GM23248 (cell line): Measurements from ENCODE around the gene TFAP2B. TPM values are rescaled to one million over a fixed set of nuclear protein-coding genes. Genes with fewer than 3 reads are reported as not detected.

Experiments used
- DNase-seq: peaks from one replicate; pipeline ENCODE4 v3.0.0-alpha.2; 2015
- H2AFZ ChIP-seq: fragments of 200-600 bp; sonication (generic); 2 replicates; pipeline ENCODE4 v1.6.1; 2016; ENCODE audit warnings: antibody characterized with exemption
- H3F3A ChIP-seq: fragments of 200-600 bp; sonication (generic); 2 replicates; pipeline ENCODE4 v1.6.1; 2016; ENCODE audit warnings: mild to moderate bottlenecking, antibody characterized with exemption, mixed run types; ENCODE audit not compliant: insufficient read depth
- H3K27ac ChIP-seq: fragments of 200-600 bp; sonication (generic); 2 replicates; pipeline ENCODE4 v1.5.1; 2016; ENCODE audit warnings: mild to moderate bottlenecking
- H3K27me3 ChIP-seq: fragments of 200-600 bp; sonication (generic); replicated peaks from 2 replicates; pipeline ENCODE4 v1.6.1; 2016; ENCODE audit warnings: mild to moderate bottlenecking; ENCODE audit not compliant: insufficient read depth
- H3K36me3 ChIP-seq: fragments of 200-600 bp; sonication (generic); 2 replicates; pipeline ENCODE4 v1.6.1; 2016; ENCODE audit warnings: low read depth, mild to moderate bottlenecking
- H3K4me1 ChIP-seq: fragments of 200-600 bp; sonication (generic); 2 replicates; pipeline ENCODE4 v1.6.1; 2016; ENCODE audit warnings: mild to moderate bottlenecking; ENCODE audit not compliant: insufficient read depth
- H3K4me2 ChIP-seq: fragments of 200-600 bp; sonication (generic); one replicate; pipeline ENCODE4 v1.6.1; 2016; ENCODE audit warnings: mild to moderate bottlenecking; ENCODE audit not compliant: unreplicated experiment
- H3K4me3 ChIP-seq: fragments of 200-600 bp; sonication (generic); 2 replicates; pipeline ENCODE4 v1.5.1; 2016; ENCODE audit warnings: mild to moderate bottlenecking
- H3K79me2 ChIP-seq: fragments of 200-600 bp; sonication (generic); 2 replicates; pipeline ENCODE4 v1.6.1; 2016; ENCODE audit warnings: mild to moderate bottlenecking; ENCODE audit not compliant: insufficient read depth
- H3K9ac ChIP-seq: fragments of 200-600 bp; sonication (generic); 2 replicates; pipeline ENCODE4 v1.6.1; 2016; ENCODE audit warnings: mild to moderate bottlenecking
- H3K9me2 ChIP-seq: fragments of 200-600 bp; sonication (generic); 2 replicates; pipeline ENCODE4 v1.6.1; 2016; ENCODE audit warnings: mixed run types, mild to moderate bottlenecking, moderate library complexity; ENCODE audit not compliant: insufficient read depth
- H3K9me3 ChIP-seq: fragments of 200-600 bp; sonication (generic); one replicate; pipeline ENCODE4 v1.6.1; 2017; ENCODE audit warnings: low read depth
- H4K20me1 ChIP-seq: fragments of 200-600 bp; sonication (generic); 2 replicates; pipeline ENCODE4 v1.6.0; 2016; ENCODE audit not compliant: insufficient read depth
- EZH2 ChIP-seq: fragments of 200-600 bp; sonication (generic); IDR thresholded peaks from 2 replicates; pipeline ENCODE4 v1.6.1; 2018; ENCODE audit warnings: antibody characterized with exemption, mild to moderate bottlenecking; ENCODE audit not compliant: insufficient read depth, poor library complexity, severe bottlenecking
- EZH2phosphoT487 ChIP-seq: fragments of 200-600 bp; sonication (generic); IDR thresholded peaks from 2 replicates; pipeline ENCODE4 v1.6.1; 2018; ENCODE audit warnings: antibody characterized with exemption, moderate library complexity, mild to moderate bottlenecking, low read depth; ENCODE audit not compliant: insufficient read depth
- WGBS, 2 experiments: methylation state at CpG; one replicate each; pipeline ENCODE4 v1.1.6; 2015 to 2017; ENCODE audit warnings: low lambda C conversion rate in 2 of 2, low coverage in 1 of 2; ENCODE audit errors: missing lambda C conversion rate in 2 of 2; 5-methylcytosine and 5-hydroxymethylcytosine counted together
- in situ Hi-C: fragments of 300-500 bp; cut with MboI; formaldehyde crosslinking; loops from 2 replicates; pipeline ENCODE4 v1.15.0; 2020
- polyA plus RNA-seq: library from polyadenylated mRNA; unstranded; fragments of >200 nt; fragmentation: Nextera tagmentation; extraction: Ambion mirVana; gene quantifications from 2 replicates; pipeline ENCODE4 v1.2.1, GENCODE V29; 2016
- total RNA-seq: library from RNA; depleted of rRNA; stranded (reverse); fragments of >200 nt; shearing (Covaris generic); gene quantifications from 2 replicates; pipeline ENCODE4 v1.2.3, GENCODE V29; 2014

Gene TFAP2B
- total and polyA plus RNA-seq, 2 experiments from 2014 or later, result not detected

GRCh38 chr6:50826037-50826761 is 7.5 kb downstream of the TFAP2B start:
- H3K27ac ChIP-seq, result no peak overlapping the region
- H3K4me1 ChIP-seq, result no peaks in the 10 kb centered on the region
- H2AFZ ChIP-seq, result no peak overlapping the region
- no peak overlapping the region for H3K4me3 ChIP-seq
- no peaks in the 10 kb centered on the region for H3K79me2 ChIP-seq
- H3K27me3 ChIP-seq, result peaks cover 68% of the 10 kb centered on the region
- no peak overlapping the region for H3K9ac ChIP-seq
- H3K9me2 ChIP-seq, result no peaks in the 10 kb centered on the region
- no peaks in the 10 kb centered on the region for H3F3A ChIP-seq
- no peak for DNase-seq
- no peak overlapping the region for H3K4me2 ChIP-seq
- 10% methylated on average over 19 of the region's 19 CpGs for WGBS, 2 experiments
- no peaks in the 10 kb centered on the region for H4K20me1 ChIP-seq
- H3K36me3 ChIP-seq, result no peaks in the 10 kb centered on the region
- in situ Hi-C loops, result no loop called here
- TF ChIP-seq EZH2 (no peak), EZH2phosphoT487 (no peak)
- no peaks in the 10 kb centered on the region for H3K9me3 ChIP-seq

- H3F3A ChIP-seq, result no peaks in the 10 kb centered on the region
- H4K20me1 ChIP-seq, result no peaks in the 10 kb centered on the region
- 9 to 13% methylated on average over 15 of the region's 15 CpGs for WGBS, 2 experiments
- TF ChIP-seq EZH2phosphoT487, result no peak
- TF ChIP-seq EZH2, result no peak
- H3K27ac ChIP-seq, result no peak overlapping the region
- no peak overlapping the region for H3K9ac ChIP-seq
- no peaks in the 10 kb centered on the region for H3K79me2 ChIP-seq
- H2AFZ ChIP-seq, result no peak overlapping the region
- no peaks in the 10 kb centered on the region for H3K36me3 ChIP-seq
- H3K9me2 ChIP-seq, result no peaks in the 10 kb centered on the region
- no peak overlapping the region for H3K4me2 ChIP-seq
- DNase-seq, result no peak
- H3K4me1 ChIP-seq, result no peaks in the 10 kb centered on the region
- H3K27me3 ChIP-seq, result peaks cover 63% of the 10 kb centered on the region
- in situ Hi-C loops, result no loop called here
- no peak overlapping the region for H3K4me3 ChIP-seq
- H3K9me3 ChIP-seq, result no peaks in the 10 kb centered on the region
Observed at GRCh38 chr6:50826803-50827202, 8.1 kb downstream of the TFAP2B start.

DNA sequence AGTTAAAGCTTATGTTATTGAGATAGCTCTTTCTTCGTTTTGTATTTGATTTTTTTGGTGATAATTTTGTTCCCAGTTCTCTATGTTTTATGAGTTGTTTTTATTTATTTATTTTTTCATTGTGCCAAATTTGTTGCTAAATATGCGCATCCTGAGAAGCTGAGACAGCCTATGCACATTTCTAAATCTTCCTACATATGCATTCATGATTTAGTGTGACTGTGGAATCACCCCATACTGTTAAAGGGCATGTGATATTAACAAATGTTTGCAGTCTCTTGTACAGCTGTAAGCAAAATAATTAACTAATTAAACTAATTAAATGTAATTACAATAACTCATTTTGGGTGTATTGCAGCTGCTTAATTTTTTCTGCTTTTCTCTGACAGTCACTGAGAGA is 10.4 kb downstream of the TFAP2B start:
- Histone ChIP-seq H3K27me3 (peaks cover 44% of the 10 kb centered on the region), H3F3A (no peaks in the 10 kb centered on the region), H3K4me3 (no peak overlapping the region), H3K4me1 (no peaks in the 10 kb centered on the region), H3K36me3 (no peaks in the 10 kb centered on the region), H4K20me1 (no peaks in the 10 kb centered on the region), H3K9me2 (no peaks in the 10 kb centered on the region), H3K79me2 (no peaks in the 10 kb centered on the region), H2AFZ (no peak overlapping the region), H3K9ac (no peak overlapping the region), H3K4me2 (no peak overlapping the region), H3K27ac (no peak overlapping the region), H3K9me3 (no peaks in the 10 kb centered on the region)
- no peak for DNase-seq
- 1 to 5% methylated on average over 2 of the region's 2 CpGs for WGBS, 2 experiments
- in situ Hi-C loops, result no loop called here
- TF ChIP-seq EZH2phosphoT487, result no peak
- TF ChIP-seq EZH2, result no peak

DNA sequence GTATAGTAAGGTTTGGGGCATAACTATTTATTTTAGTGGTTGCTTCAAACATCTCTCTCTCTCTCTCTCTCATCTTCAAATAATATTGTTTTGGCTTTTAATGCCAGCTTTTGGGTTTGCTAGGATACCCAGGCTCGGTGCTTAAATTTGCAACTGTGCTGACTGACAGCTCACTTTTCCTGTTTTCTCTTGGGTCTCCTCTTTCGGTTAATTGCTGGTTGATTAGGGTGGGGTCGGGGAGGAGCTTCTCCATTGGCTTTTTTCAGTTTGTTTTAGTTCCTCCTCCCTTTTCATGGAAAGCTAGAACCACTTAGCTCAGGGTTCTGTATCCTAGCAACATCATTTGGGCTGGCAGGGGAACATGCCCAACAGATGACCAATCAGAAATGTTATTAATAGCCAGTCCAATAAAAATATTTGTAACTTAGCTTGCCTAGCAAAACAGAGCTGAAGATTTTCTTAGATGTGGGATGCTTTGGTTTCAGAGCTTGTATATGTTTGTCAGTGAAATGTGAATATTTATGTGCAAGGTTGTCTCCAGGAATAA is 11.3 kb downstream of the TFAP2B start:
- no peaks in the 10 kb centered on the region for H3K9me2 ChIP-seq
- H3K9me3 ChIP-seq, result no peaks in the 10 kb centered on the region
- no peaks in the 10 kb centered on the region for H3K36me3 ChIP-seq
- no peaks in the 10 kb centered on the region for H3K79me2 ChIP-seq
- no peak for TF ChIP-seq EZH2phosphoT487
- no peak for TF ChIP-seq EZH2
- no peak overlapping the region for H3K27ac ChIP-seq
- H3F3A ChIP-seq, result no peaks in the 10 kb centered on the region
- no peak overlapping the region for H3K4me2 ChIP-seq
- no peak overlapping the region for H3K4me3 ChIP-seq
- no peak overlapping the region for H2AFZ ChIP-seq
- WGBS, 2 experiments, result 5 to 7% methylated on average over 3 of the region's 3 CpGs
- peaks cover 34% of the 10 kb centered on the region for H3K27me3 ChIP-seq
- H3K4me1 ChIP-seq, result no peaks in the 10 kb centered on the region
- H4K20me1 ChIP-seq, result no peaks in the 10 kb centered on the region
- in situ Hi-C loops, result no loop called here
- H3K9ac ChIP-seq, result no peak overlapping the region
- DNase-seq, result no peak

DNA sequence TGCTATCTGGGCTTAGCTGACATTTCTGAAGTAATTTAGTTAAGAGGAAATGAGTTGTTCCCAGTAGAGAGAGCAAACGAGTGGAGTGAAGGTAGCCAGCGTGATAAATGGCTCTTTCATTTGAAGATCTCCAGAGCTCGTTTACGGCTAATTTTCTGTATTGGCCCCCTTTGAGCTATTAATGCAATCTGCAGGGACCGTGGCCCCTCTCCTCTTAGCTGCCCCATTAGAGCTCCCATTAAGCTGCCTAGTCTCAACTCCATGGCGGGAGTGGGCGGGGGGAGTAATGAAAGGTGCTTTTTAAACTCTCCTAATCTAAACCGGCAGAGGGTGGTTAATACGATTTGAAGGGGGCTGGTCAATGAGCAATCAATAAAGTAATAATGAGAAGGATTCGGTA is 12.5 kb downstream of the TFAP2B start:
- no peak overlapping the region for H3K4me2 ChIP-seq
- no peak overlapping the region for H3K4me3 ChIP-seq
- no peak overlapping the region for H3K9ac ChIP-seq
- no peak overlapping the region for H3K27ac ChIP-seq
- no peak overlapping the region for H2AFZ ChIP-seq
- no peaks in the 10 kb centered on the region for H3K36me3 ChIP-seq
- H4K20me1 ChIP-seq, result no peaks in the 10 kb centered on the region
- no peaks in the 10 kb centered on the region for H3K9me3 ChIP-seq
- no peaks in the 10 kb centered on the region for H3K79me2 ChIP-seq
- in situ Hi-C loops, result no loop called here
- no peaks in the 10 kb centered on the region for H3K9me2 ChIP-seq
- DNase-seq, result no peak
- no peaks in the 10 kb centered on the region for H3F3A ChIP-seq
- no peak for TF ChIP-seq EZH2
- TF ChIP-seq EZH2phosphoT487, result no peak
- H3K4me1 ChIP-seq, result no peaks in the 10 kb centered on the region
- WGBS, 2 experiments, result 4 to 12% methylated on average over 10 of the region's 10 CpGs
- H3K27me3 ChIP-seq, result peaks cover 25% of the 10 kb centered on the region
